22Rv1 (cell line): Measurements from ENCODE around the gene PHLDB3.

Source experiments
- ZFX ChIP-seq: fragments of 450-650 bp; IDR thresholded peaks from 2 replicates; pipeline ENCODE4 v1.6.1; 2017; ENCODE audit warnings: antibody characterized with exemption, borderline replicate concordance
- TF ChIP-seq, protein P1 (sequence below): fragments of 450-650 bp; IDR thresholded peaks from 2 replicates; pipeline ENCODE4 v1.5.1; 2017; ENCODE audit warnings: mild to moderate bottlenecking

- TF ChIP-seq, protein P1, sequence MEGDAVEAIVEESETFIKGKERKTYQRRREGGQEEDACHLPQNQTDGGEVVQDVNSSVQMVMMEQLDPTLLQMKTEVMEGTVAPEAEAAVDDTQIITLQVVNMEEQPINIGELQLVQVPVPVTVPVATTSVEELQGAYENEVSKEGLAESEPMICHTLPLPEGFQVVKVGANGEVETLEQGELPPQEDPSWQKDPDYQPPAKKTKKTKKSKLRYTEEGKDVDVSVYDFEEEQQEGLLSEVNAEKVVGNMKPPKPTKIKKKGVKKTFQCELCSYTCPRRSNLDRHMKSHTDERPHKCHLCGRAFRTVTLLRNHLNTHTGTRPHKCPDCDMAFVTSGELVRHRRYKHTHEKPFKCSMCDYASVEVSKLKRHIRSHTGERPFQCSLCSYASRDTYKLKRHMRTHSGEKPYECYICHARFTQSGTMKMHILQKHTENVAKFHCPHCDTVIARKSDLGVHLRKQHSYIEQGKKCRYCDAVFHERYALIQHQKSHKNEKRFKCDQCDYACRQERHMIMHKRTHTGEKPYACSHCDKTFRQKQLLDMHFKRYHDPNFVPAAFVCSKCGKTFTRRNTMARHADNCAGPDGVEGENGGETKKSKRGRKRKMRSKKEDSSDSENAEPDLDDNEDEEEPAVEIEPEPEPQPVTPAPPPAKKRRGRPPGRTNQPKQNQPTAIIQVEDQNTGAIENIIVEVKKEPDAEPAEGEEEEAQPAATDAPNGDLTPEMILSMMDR: no peak
- no peak for TF ChIP-seq ZFX
Measured at GRCh38 chr19:43496960-43497359, 7.6 kb downstream of the PHLDB3 start.
